Fibroblast of lung (primary cell): ENCODE measurements around the gene AKR1A1. TPM values are rescaled to one million over a fixed set of nuclear protein-coding genes. Genes with fewer than 3 reads are reported as not detected.

Experiments
- DNase-seq, 2 donors: peaks; one replicate each; pipeline versions ENCODE4 v3.0.0 to v3.0.0-alpha.2; 2010; ENCODE audit warnings: low read depth in 2 of 2
- H2AFZ ChIP-seq: 2 replicates; pipeline ENCODE4 v1.5.1; 2012; ENCODE audit warnings: low read length, control low read depth, inconsistent platforms
- H3K27ac ChIP-seq: 2 replicates; pipeline ENCODE4 v1.5.1; 2011; ENCODE audit warnings: low read length, control low read depth; ENCODE audit not compliant: insufficient read depth
- H3K27me3 ChIP-seq: 2 replicates; pipeline ENCODE4 v1.5.1; 2011; ENCODE audit warnings: mild to moderate bottlenecking, low read length; ENCODE audit not compliant: control insufficient read depth, insufficient read depth
- H3K36me3 ChIP-seq: 2 replicates; pipeline ENCODE4 v1.5.1; 2011; ENCODE audit warnings: low read length; ENCODE audit not compliant: control insufficient read depth, insufficient read depth
- H3K4me1 ChIP-seq: 2 replicates; pipeline ENCODE4 v1.5.1; 2011; ENCODE audit warnings: low read length; ENCODE audit not compliant: control insufficient read depth, insufficient read depth; ENCODE audit errors: extremely low read depth
- H3K4me2 ChIP-seq: 2 replicates; pipeline ENCODE4 v1.5.1; 2011; ENCODE audit warnings: low read length, control low read depth; ENCODE audit not compliant: insufficient read depth; ENCODE audit errors: extremely low read depth
- H3K4me3 ChIP-seq, 4 experiments: fragments of 200-600 bp in 1 of 4; sonication (generic) in 1 of 4; replicated peaks in 1 of 4; 2 replicates each; pipeline ENCODE4 v1.5.1; 2011 to 2016; ENCODE audit warnings: low read length in 4 of 4, low read depth in 3 of 4, mild to moderate bottlenecking in 3 of 4, control low read depth in 2 of 4, inconsistent platforms in 1 of 4, mixed read lengths in 1 of 4; ENCODE audit not compliant: insufficient read depth in 1 of 4; ENCODE audit errors: control extremely low read depth in 1 of 4
- H3K79me2 ChIP-seq: 2 replicates; pipeline ENCODE4 v1.5.1; 2012; ENCODE audit warnings: mild to moderate bottlenecking, low read length, inconsistent platforms; ENCODE audit not compliant: control insufficient read depth, insufficient read depth
- H3K9ac ChIP-seq: 2 replicates; pipeline ENCODE4 v1.5.1; 2011; ENCODE audit warnings: mild to moderate bottlenecking, low read length, control low read depth; ENCODE audit not compliant: insufficient read depth
- H3K9me3 ChIP-seq: 2 replicates; pipeline ENCODE4 v1.5.1; 2012; ENCODE audit warnings: low read depth, low read length; ENCODE audit not compliant: control insufficient read depth, insufficient read depth
- H4K20me1 ChIP-seq: 2 replicates; pipeline ENCODE4 v1.5.1; 2011; ENCODE audit warnings: low read length; ENCODE audit not compliant: control insufficient read depth, insufficient read depth; ENCODE audit errors: extremely low read depth
- EZH2 ChIP-seq: IDR thresholded peaks from 2 replicates; pipeline ENCODE4 v1.5.1; 2012; ENCODE audit warnings: low read length, control low read depth, mild to moderate bottlenecking; ENCODE audit errors: missing control alignments
- polyA plus RNA-seq, 2 donors: library from polyadenylated mRNA; depleted of rRNA in 1 of 2; stranded (reverse) in 1 of 2; unstranded in 1 of 2; fragments of >200 nt; gene quantifications; 2 replicates each; pipeline ENCODE4 v1.2.1, GENCODE V29; 2011 to 2012; ENCODE audit warnings: missing spikeins in 1 of 2
- total RNA-seq: library from RNA; depleted of rRNA; stranded (reverse); fragments of >200 nt; gene quantifications from 2 replicates; pipeline ENCODE4 v1.2.1, GENCODE V29; 2014
- TF ChIP-seq, protein P1 (sequence below), 2 donors: IDR thresholded peaks in 1 of 2; conservative IDR thresholded peaks in 1 of 2; 1 replicate in 1 of 2; 2 replicates in 1 of 2; pipeline ENCODE4 v1.5.1; 2011 to 2012; ENCODE audit warnings: low read length in 2 of 2, control low read depth in 1 of 2, inconsistent platforms in 1 of 2, low read depth in 1 of 2, mild to moderate bottlenecking in 1 of 2

AKR1A1 gene
- total and polyA plus RNA-seq, 2 donors (not counting 1 experiment from before 2014, with no cell fraction given) = 110 TPM

DNA sequence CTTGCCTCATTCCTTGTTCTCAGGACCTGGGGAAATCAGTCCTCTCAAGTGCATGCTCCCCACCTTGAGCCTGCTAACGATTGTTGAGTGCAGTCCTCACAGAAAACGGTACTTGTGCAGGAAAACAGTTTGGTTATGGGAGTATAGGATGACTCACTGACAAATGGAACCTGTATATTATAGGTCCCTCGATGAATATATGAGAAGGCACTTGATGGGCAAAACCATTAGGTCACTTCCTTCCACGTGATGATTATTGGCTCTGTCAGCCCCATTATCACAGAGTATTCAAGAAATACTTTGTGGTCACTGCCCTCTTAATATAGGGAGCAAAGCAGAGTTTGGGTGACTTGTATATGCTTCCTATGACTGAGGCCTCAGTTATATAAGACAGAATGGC is 67.0 kb downstream of the AKR1A1 start:
- peak in 1 of 2 donors; percentile 51 for DNase-seq
- Histone ChIP-seq H3K27ac (no peak overlapping the region), H2AFZ (no peak overlapping the region), H3K27me3 (no peaks in the 10 kb centered on the region), H3K4me1 (no peaks in the 10 kb centered on the region), H3K4me2 (no peak overlapping the region), H3K9me3 (no peaks in the 10 kb centered on the region), H3K9ac (no peak overlapping the region), H3K4me3 (no peak overlapping the region), H3K79me2 (no peaks in the 10 kb centered on the region), H3K36me3 (peaks cover 11% of the 10 kb centered on the region), H4K20me1 (no peaks in the 10 kb centered on the region)
- no peak for TF ChIP-seq EZH2
- TF ChIP-seq, protein P1, sequence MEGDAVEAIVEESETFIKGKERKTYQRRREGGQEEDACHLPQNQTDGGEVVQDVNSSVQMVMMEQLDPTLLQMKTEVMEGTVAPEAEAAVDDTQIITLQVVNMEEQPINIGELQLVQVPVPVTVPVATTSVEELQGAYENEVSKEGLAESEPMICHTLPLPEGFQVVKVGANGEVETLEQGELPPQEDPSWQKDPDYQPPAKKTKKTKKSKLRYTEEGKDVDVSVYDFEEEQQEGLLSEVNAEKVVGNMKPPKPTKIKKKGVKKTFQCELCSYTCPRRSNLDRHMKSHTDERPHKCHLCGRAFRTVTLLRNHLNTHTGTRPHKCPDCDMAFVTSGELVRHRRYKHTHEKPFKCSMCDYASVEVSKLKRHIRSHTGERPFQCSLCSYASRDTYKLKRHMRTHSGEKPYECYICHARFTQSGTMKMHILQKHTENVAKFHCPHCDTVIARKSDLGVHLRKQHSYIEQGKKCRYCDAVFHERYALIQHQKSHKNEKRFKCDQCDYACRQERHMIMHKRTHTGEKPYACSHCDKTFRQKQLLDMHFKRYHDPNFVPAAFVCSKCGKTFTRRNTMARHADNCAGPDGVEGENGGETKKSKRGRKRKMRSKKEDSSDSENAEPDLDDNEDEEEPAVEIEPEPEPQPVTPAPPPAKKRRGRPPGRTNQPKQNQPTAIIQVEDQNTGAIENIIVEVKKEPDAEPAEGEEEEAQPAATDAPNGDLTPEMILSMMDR (conservative IDR thresholded peaks at IDR 0.05 in 1 of 2, IDR thresholded peaks at IDR 0.05 in 1 of 2; ENCODE audit: low read depth in 1 of 2, low read length in 2 of 2) = no peak

DNA sequence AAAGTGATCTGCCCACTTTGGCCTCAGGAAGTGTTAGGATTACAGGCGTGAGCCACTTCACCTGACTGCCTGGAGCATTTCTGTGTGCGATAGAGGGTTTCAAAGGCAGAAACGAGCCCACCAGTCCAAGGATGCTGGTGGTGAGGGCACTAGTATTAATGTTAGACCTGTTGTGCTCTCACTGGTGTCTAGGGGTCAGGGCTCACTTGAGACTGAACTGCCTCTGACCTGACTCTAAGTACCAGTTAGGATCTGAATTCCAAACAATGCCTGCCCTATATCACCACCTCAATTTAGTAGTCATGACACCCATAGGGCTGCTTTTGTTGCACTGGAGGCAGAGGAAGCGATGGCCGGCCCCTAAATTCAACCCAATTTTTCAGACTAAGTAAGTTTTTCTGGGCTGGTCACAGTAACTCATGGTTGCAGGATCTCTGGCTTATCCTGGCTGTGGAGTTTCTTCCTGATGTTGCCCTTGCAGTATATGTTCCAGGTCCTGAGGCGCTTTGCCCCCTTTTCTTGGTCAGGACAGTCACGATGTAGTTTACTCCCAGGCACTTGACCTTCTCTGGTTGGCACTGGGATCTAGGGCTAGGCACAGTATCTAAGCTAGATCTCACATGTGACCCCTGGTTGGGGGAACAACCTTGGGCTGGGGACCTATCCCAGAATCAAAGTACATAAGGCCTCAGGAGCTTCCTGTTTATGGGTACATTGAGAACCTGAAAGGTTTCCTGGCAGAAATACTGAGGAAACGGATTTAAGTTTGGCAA is 68.7 kb downstream of the AKR1A1 start:
- DNase-seq = no peak
- Histone ChIP-seq H3K27ac (no peak overlapping the region), H3K79me2 (no peaks in the 10 kb centered on the region), H3K27me3 (no peaks in the 10 kb centered on the region), H3K4me2 (no peak overlapping the region), H2AFZ (no peak overlapping the region), H3K4me1 (peaks cover 2% of the 10 kb centered on the region), H3K9ac (no peak overlapping the region), H4K20me1 (no peaks in the 10 kb centered on the region), H3K36me3 (peaks cover 12% of the 10 kb centered on the region), H3K4me3 (no peak overlapping the region), H3K9me3 (no peaks in the 10 kb centered on the region)
- TF ChIP-seq, protein P1 (conservative IDR thresholded peaks at IDR 0.05 in 1 of 2, IDR thresholded peaks at IDR 0.05 in 1 of 2; ENCODE audit: low read depth in 1 of 2, low read length in 2 of 2) = no peak
- TF ChIP-seq EZH2 = no peak

Other genes starting within 250 kb of the AKR1A1 start
- gene HPDL, start 223.9 kb upstream of the AKR1A1 start, total RNA-seq = 0.17 and 0.26 TPM in 2 replicates
- gene HPDL, start 223.9 kb upstream of the AKR1A1 start, polyA plus RNA-seq = 0.17 and 0.30 TPM in 2 replicates
- gene TOE1, start 210.7 kb upstream of the AKR1A1 start, total RNA-seq = 10.0 and 12.1 TPM in 2 replicates
- gene TOE1, start 210.7 kb upstream of the AKR1A1 start, polyA plus RNA-seq = 9.0 and 21.8 TPM in 2 replicates
- gene MUTYH, start 210.4 kb upstream of the AKR1A1 start, total RNA-seq = 15.7 and 17.5 TPM in 2 replicates
- gene MUTYH, start 210.4 kb upstream of the AKR1A1 start, polyA plus RNA-seq = 3.8 and 5.6 TPM in 2 replicates
- 2.6 and 4.3 TPM in 2 replicates for gene TESK2, start 59.7 kb upstream of the AKR1A1 start, total RNA-seq
- 1.2 and 1.7 TPM in 2 replicates for gene TESK2, start 59.7 kb upstream of the AKR1A1 start, polyA plus RNA-seq
- gene CCDC163, start 50.8 kb upstream of the AKR1A1 start, total RNA-seq = 1.0 and 1.2 TPM in 2 replicates
- 0.85 and 1.6 TPM in 2 replicates for gene CCDC163, start 50.8 kb upstream of the AKR1A1 start, polyA plus RNA-seq
- gene MMACHC, start 50.5 kb upstream of the AKR1A1 start, total RNA-seq = 2.3 and 2.6 TPM in 2 replicates
- 4.2 and 5.9 TPM in 2 replicates for gene MMACHC, start 50.5 kb upstream of the AKR1A1 start, polyA plus RNA-seq
- 336 and 420 TPM in 2 replicates for gene PRDX1, start 28.9 kb upstream of the AKR1A1 start, total RNA-seq
- gene PRDX1, start 28.9 kb upstream of the AKR1A1 start, polyA plus RNA-seq = 721 and 789 TPM in 2 replicates
- gene NASP, start 33.2 kb downstream of the AKR1A1 start, total RNA-seq = 30.9 and 37.2 TPM in 2 replicates
- gene NASP, start 33.2 kb downstream of the AKR1A1 start, polyA plus RNA-seq = 54.1 and 86.1 TPM in 2 replicates
- 0.51 and 0.99 TPM in 2 replicates for gene CCDC17, start 73.2 kb downstream of the AKR1A1 start, total RNA-seq
- 0.05 and 0.09 TPM in 2 replicates for gene CCDC17, start 73.2 kb downstream of the AKR1A1 start, polyA plus RNA-seq
- 77.8 and 104 TPM in 2 replicates for gene GPBP1L1, start 135.7 kb downstream of the AKR1A1 start, total RNA-seq
- gene GPBP1L1, start 135.7 kb downstream of the AKR1A1 start, polyA plus RNA-seq = 61.7 and 77.2 TPM in 2 replicates
- gene TMEM69, start 137.4 kb downstream of the AKR1A1 start, total RNA-seq = 9.5 and 10.2 TPM in 2 replicates
- 42.6 and 54.3 TPM in 2 replicates for gene TMEM69, start 137.4 kb downstream of the AKR1A1 start, polyA plus RNA-seq
- 10.3 and 15.2 TPM in 2 replicates for gene IPP, start 199.8 kb downstream of the AKR1A1 start, total RNA-seq
- 9.9 and 11.0 TPM in 2 replicates for gene IPP, start 199.8 kb downstream of the AKR1A1 start, polyA plus RNA-seq